Testis (tissue), 3 donors: ENCODE results near the gene CNNM4. TPM values are rescaled to one million over a fixed set of nuclear protein-coding genes. Genes with fewer than 3 reads are reported as not detected.
"Not testable (repeated sequence)": the region's sequence is repeated elsewhere in the genome, so short reads cannot be mapped to it uniquely, and the experiment has no call there.

Experiments used
- DNase-seq: peaks from one replicate; pipeline ENCODE4 v3.0.0-alpha.2; 2019
- H3K27ac ChIP-seq, 2 donors: fragments of 200-600 bp; sonication (generic); one replicate each; pipeline ENCODE4 v1.5.1; 2019
- H3K27me3 ChIP-seq: fragments of 200-600 bp; sonication (generic); one replicate; pipeline ENCODE4 v1.5.1; 2019
- H3K36me3 ChIP-seq: fragments of 200-600 bp; sonication (generic); one replicate; pipeline ENCODE4 v1.5.1; 2017; ENCODE audit warnings: low read depth; ENCODE audit errors: missing control alignments
- H3K4me1 ChIP-seq: fragments of 200-600 bp; sonication (generic); one replicate; pipeline ENCODE4 v1.5.1; 2019
- H3K4me3 ChIP-seq, 2 donors: fragments of 200-600 bp; sonication (generic); one replicate each; pipeline ENCODE4 v1.5.1; 2017 to 2019
- H3K9me3 ChIP-seq: fragments of 200-600 bp; sonication (generic); one replicate; pipeline ENCODE4 v1.5.1; 2017
- CTCF ChIP-seq, 3 experiments: fragments of 450-650 bp in 2 of 3; fragments of 200-600 bp in 1 of 3; sonication (generic) in 1 of 3; IDR thresholded peaks; one replicate each; pipeline ENCODE4 v1.5.1; 2016 to 2019; ENCODE audit warnings: antibody characterized with exemption in 3 of 3, mild to moderate bottlenecking in 2 of 3, moderate library complexity in 1 of 3
- POLR2A ChIP-seq: fragments of 450-650 bp; IDR thresholded peaks from one replicate; pipeline ENCODE4 v1.6.1; 2017; ENCODE audit warnings: antibody characterized with exemption, mild to moderate bottlenecking, moderate library complexity
- WGBS, 2 donors: methylation state at CpG; one replicate each; pipeline ENCODE4 v1.1.5; 2018; 5-methylcytosine and 5-hydroxymethylcytosine counted together
- intact Hi-C: fragments of 100-400 bp; cut with DNase I; formaldehyde crosslinking; loops from one replicate; pipeline ENCODE4 v1.15.1; 2023; ENCODE audit warnings: low total_unique reads
- polyA plus RNA-seq: library from polyadenylated mRNA; stranded (reverse); fragments of 350-450 nt; fragmentation: Illumina TruSeq; extraction: RNeasy Lipid Tissue Mini Kit (QIAGEN cat#74804); gene quantifications from one replicate; pipeline ENCODE4 v1.2.3, GENCODE V29; 2014; ENCODE audit warnings: low read depth, low replicate concordance; ENCODE audit not compliant: insufficient read depth
- total RNA-seq, 2 donors: library from RNA; depleted of rRNA; stranded (reverse); fragments of >200 nt; gene quantifications; one replicate each; pipeline ENCODE4 v1.2.3, GENCODE V29; 2016

The CNNM4 gene
- total and polyA plus RNA-seq, 3 donors from 2014 or later: 18.0 to 21.8 (median 18.4) TPM

GRCh38 chr2:96802721-96803120 lies 42.0 kb downstream of the CNNM4 start:
- 93 to 96% methylated on average over 7 of the region's 7 CpGs for WGBS, 2 donors
- TF ChIP-seq POLR2A (no peak), CTCF (IDR thresholded peaks at IDR 0.05) (no peak)

GRCh38 chr2:96804986-96805385 lies 44.3 kb downstream of the CNNM4 start:
- no peak overlapping the region for H3K4me3 ChIP-seq
- intact Hi-C loops: no loop called here

More at GRCh38 chr2:96802721-96803120, 42.0 kb downstream of the CNNM4 start:
- H3K4me3 ChIP-seq: no peak overlapping the region
- DNase-seq: no peak
- H3K27me3 ChIP-seq: no peaks in the 10 kb centered on the region
- H3K27ac ChIP-seq: no peak overlapping the region
- H3K9me3 ChIP-seq: no peaks in the 10 kb centered on the region
- no peaks in the 10 kb centered on the region for H3K4me1 ChIP-seq
- intact Hi-C loops: no loop called here
- H3K36me3 ChIP-seq: no peaks in the 10 kb centered on the region

GRCh38 chr2:96805946-96806345 lies 45.2 kb downstream of the CNNM4 start:
- not testable (repeated sequence) for H3K27ac ChIP-seq, H3K9me3 ChIP-seq

More at GRCh38 chr2:96804986-96805385, 44.3 kb downstream of the CNNM4 start:
- DNase-seq: no peak
- TF ChIP-seq CTCF (IDR thresholded peaks at IDR 0.05) (no peak), POLR2A (no peak)
- Histone ChIP-seq H3K9me3 (no peaks in the 10 kb centered on the region), H3K27me3 (no peaks in the 10 kb centered on the region), H3K36me3 (no peaks in the 10 kb centered on the region), H3K4me1 (peaks cover 4% of the 10 kb centered on the region), H3K27ac (no peak overlapping the region)

GRCh38 chr2:96806468-96807126 lies 45.9 kb downstream of the CNNM4 start:
- H3K4me3 ChIP-seq: no peak overlapping the region
- intact Hi-C loops: no loop called here
- H3K4me1 ChIP-seq: peaks cover 6% of the 10 kb centered on the region
- no peak for TF ChIP-seq CTCF (IDR thresholded peaks at IDR 0.05)
- no peak for TF ChIP-seq POLR2A
- 80 to 81% methylated on average over 23 of the region's 23 CpGs for WGBS, 2 donors
- H3K36me3 ChIP-seq: no peaks in the 10 kb centered on the region
- no peak overlapping the region for H3K27ac ChIP-seq
- no peaks in the 10 kb centered on the region for H3K27me3 ChIP-seq
- no peaks in the 10 kb centered on the region for H3K9me3 ChIP-seq
- no peak for DNase-seq

More at GRCh38 chr2:96805946-96806345, 45.2 kb downstream of the CNNM4 start:
- H3K27me3 ChIP-seq, H3K36me3 ChIP-seq, DNase-seq, intact Hi-C loops, H3K4me1 ChIP-seq, H3K4me3 ChIP-seq: not testable (repeated sequence)
- 90 to 95% methylated on average over 8 to 20 of the region's 20 CpGs for WGBS, 2 donors

- Histone ChIP-seq H3K27me3 (no peaks in the 10 kb centered on the region), H3K4me1 (peaks cover 6% of the 10 kb centered on the region), H3K36me3 (no peaks in the 10 kb centered on the region), H3K4me3 (no peak overlapping the region), H3K9me3 (no peaks in the 10 kb centered on the region), H3K27ac (no peak overlapping the region)
- 97% methylated on average over 10 of the region's 10 CpGs for WGBS, 2 donors
- intact Hi-C loops: no loop called here
- no peak for DNase-seq
- no peak for TF ChIP-seq CTCF (IDR thresholded peaks at IDR 0.05)
- TF ChIP-seq POLR2A: no peak
Observed at GRCh38 chr2:96807127-96807471, 46.4 kb downstream of the CNNM4 start.
